Measurements from ENCODE around the gene P2RY6. TPM values are rescaled to one million over a fixed set of nuclear protein-coding genes. Genes with fewer than 3 reads are reported as not detected.

Gene P2RY6
- total RNA-seq, 2 experiments from 2014 or later, result not detected

- no peak overlapping the region for H3K4me3 Mint-ChIP-seq
- TF ChIP-seq CTCF (IDR thresholded peaks at IDR 0.05), result no peak
- no peaks in the 10 kb centered on the region for H3K9me3 Mint-ChIP-seq
- POLR2A ChIA-PET, result interaction anchor here (0.9 kb wide), 1 partner anchor 23 kb away, joined by 3 read pairs; no protein-coding TSS in a partner anchor
- no peaks in the 10 kb centered on the region for H3K27me3 Mint-ChIP-seq
- no peak overlapping the region for H3K27ac Mint-ChIP-seq
- no peaks in the 10 kb centered on the region for H3K36me3 Mint-ChIP-seq (ENCODE audit: low read depth)
- peaks cover 4% of the 10 kb centered on the region for H3K4me1 Mint-ChIP-seq (ENCODE audit: low read depth)
- intact Hi-C loops (cut with micrococcal nuclease), result no loop called here
- no peak for ATAC-seq
- CTCF ChIA-PET, result interaction anchor here (0.9 to 1.5 kb wide), 4 partner anchors 9 to 34 kb away, joined by 3 to 4 read pairs (median 3); partner anchors contain the start of gene ARHGEF17
- DNase-seq, result no peak
Observed at GRCh38 chr11:73317373-73317772, 45.2 kb downstream of the P2RY6 start.

GRCh38 chr11:73317803-73318202 is 45.7 kb downstream of the P2RY6 start:
- peaks cover 4% of the 10 kb centered on the region for H3K4me1 Mint-ChIP-seq (ENCODE audit: low read depth)
- intact Hi-C loops (cut with micrococcal nuclease), result no loop called here
- CTCF ChIA-PET, result interaction anchor here (1.0 to 1.5 kb wide), 5 partner anchors 10 to 81 kb away, joined by 3 read pairs; partner anchors contain the start of gene ARHGEF17
- no peaks in the 10 kb centered on the region for H3K9me3 Mint-ChIP-seq
- TF ChIP-seq CTCF (IDR thresholded peaks at IDR 0.05), result no peak
- no peak overlapping the region for H3K4me3 Mint-ChIP-seq
- no peak overlapping the region for H3K27ac Mint-ChIP-seq
- POLR2A ChIA-PET, result interaction anchor here (0.9 kb wide), 1 partner anchor 23 kb away, joined by 3 read pairs; no protein-coding TSS in a partner anchor
- H3K36me3 Mint-ChIP-seq (ENCODE audit: low read depth), result no peaks in the 10 kb centered on the region
- DNase-seq, result no peak
- no peaks in the 10 kb centered on the region for H3K27me3 Mint-ChIP-seq
- no peak for ATAC-seq

- no peak for TF ChIP-seq CTCF (IDR thresholded peaks at IDR 0.05)
- Mint-ChIP-seq H3K9me3 (no peaks in the 10 kb centered on the region), H3K4me1 (ENCODE audit: low read depth) (peaks cover 4% of the 10 kb centered on the region), H3K27me3 (no peaks in the 10 kb centered on the region), H3K4me3 (no peak overlapping the region), H3K36me3 (ENCODE audit: low read depth) (no peaks in the 10 kb centered on the region), H3K27ac (no peak overlapping the region)
- intact Hi-C loops (cut with micrococcal nuclease), result no loop called here
- DNase-seq (no peak), ATAC-seq (no peak)
- POLR2A ChIA-PET, result no interaction called here
- CTCF ChIA-PET, result interaction anchor here (0.7 to 1.5 kb wide), 4 partner anchors 11 to 82 kb away, joined by 3 read pairs; partner anchors contain the start of gene ARHGEF17
Observed at GRCh38 chr11:73318501-73319011, 46.4 kb downstream of the P2RY6 start.

GRCh38 chr11:73320763-73321603 is 48.8 kb downstream of the P2RY6 start:
- Mint-ChIP-seq H3K4me3 (no peak overlapping the region), H3K27ac (no peak overlapping the region), H3K4me1 (ENCODE audit: low read depth) (peaks cover 4% of the 10 kb centered on the region), H3K27me3 (no peaks in the 10 kb centered on the region), H3K9me3 (no peaks in the 10 kb centered on the region), H3K36me3 (ENCODE audit: low read depth) (no peaks in the 10 kb centered on the region)
- intact Hi-C loops (cut with micrococcal nuclease), result no loop called here
- no peak for TF ChIP-seq CTCF (IDR thresholded peaks at IDR 0.05)
- no peak for DNase-seq
- POLR2A ChIA-PET, result interaction anchor here (0.9 to 1.1 kb wide), 2 partner anchors 12 to 14 kb away, joined by 3 to 5 read pairs; no protein-coding TSS in a partner anchor
- no peak for ATAC-seq
- CTCF ChIA-PET, result interaction anchor here (2.0 to 3.3 kb wide), 2 partner anchors 14 kb away, joined by 7 to 14 read pairs; no protein-coding TSS in a partner anchor
